HepG2 (cell line): Measurements from ENCODE around the gene SMIM14. TPM values are rescaled to one million over a fixed set of nuclear protein-coding genes. Genes with fewer than 3 reads are reported as not detected.

ENCODE experiments used
- HIVEP1 ChIP-seq: sonication (generic); formaldehyde crosslinking; IDR thresholded peaks from 2 replicates; pipeline ENCODE4 v1.4.0; 2020; ENCODE audit warnings: mild to moderate bottlenecking, missing genetic modification reagents
- HNRNPL ChIP-seq: fragments of 200-400 bp; formaldehyde crosslinking; IDR thresholded peaks from 2 replicates; pipeline ENCODE4 v1.6.1; 2017; ENCODE audit warnings: mild to moderate bottlenecking, low read depth, low read length
- MIER3 ChIP-seq: IDR thresholded peaks from 2 replicates; pipeline ENCODE4 v1.6.1; 2016; ENCODE audit warnings: missing compliant biosample characterization, borderline replicate concordance
- NCOR1 ChIP-seq: fragments of 200-600 bp; sonication (generic); IDR thresholded peaks from 2 replicates; pipeline ENCODE4 v1.7.0; 2017; ENCODE audit warnings: antibody characterized with exemption, low read length, borderline replicate concordance
- NR2F1 ChIP-seq, 2 experiments: fragments of 450-650 bp in 1 of 2; formaldehyde crosslinking in 1 of 2; IDR thresholded peaks; 2 replicates each; pipeline versions ENCODE4 v1.5.0 to v1.6.1; 2016 to 2020; ENCODE audit warnings: mild to moderate bottlenecking in 1 of 2, missing compliant biosample characterization in 1 of 2, missing genetic modification reagents in 1 of 2, moderate library complexity in 1 of 2
- RARG ChIP-seq: sonication (generic); formaldehyde crosslinking; IDR thresholded peaks from 2 replicates; pipeline ENCODE4 v1.4.0; 2020; ENCODE audit warnings: low read depth, mild to moderate bottlenecking, missing genetic modification reagents
- SIX4 ChIP-seq: sonication (generic); formaldehyde crosslinking; IDR thresholded peaks from 2 replicates; pipeline ENCODE4 v1.4.0; 2020; ENCODE audit warnings: missing genetic modification reagents
- SNRNP70 ChIP-seq: fragments of 200-400 bp; formaldehyde crosslinking; IDR thresholded peaks from 2 replicates; pipeline ENCODE4 v1.6.1; 2017; ENCODE audit warnings: mild to moderate bottlenecking, low read depth, low read length, moderate library complexity
- STAG1 ChIP-seq: sonication (generic); formaldehyde crosslinking; IDR thresholded peaks from 2 replicates; pipeline ENCODE4 v1.4.0; 2020; ENCODE audit warnings: missing genetic modification reagents
- ZNF264 ChIP-seq: sonication (generic); formaldehyde crosslinking; IDR thresholded peaks from 2 replicates; pipeline ENCODE4 v1.4.0; 2020; ENCODE audit warnings: missing genetic modification reagents
- ZNF34 ChIP-seq: sonication (generic); formaldehyde crosslinking; IDR thresholded peaks from 2 replicates; pipeline ENCODE4 v1.4.0; 2020; ENCODE audit warnings: mild to moderate bottlenecking, missing genetic modification reagents, borderline replicate concordance
- ZNF572 ChIP-seq: sonication (generic); formaldehyde crosslinking; IDR thresholded peaks from 2 replicates; pipeline ENCODE4 v1.5.1; 2020; ENCODE audit warnings: mild to moderate bottlenecking, missing genetic modification reagents
- ZNF580 ChIP-seq: IDR thresholded peaks from 2 replicates; pipeline ENCODE4 v1.6.1; 2016; ENCODE audit warnings: low read depth, borderline replicate concordance
- polyA plus RNA-seq, 8 experiments: library from polyadenylated mRNA; depleted of rRNA in 3 of 8; stranded (reverse) in 7 of 8; unstranded in 1 of 8; fragments of >200 nt; fragmentation: Illumina TruSeq in 4 of 8; extraction: Trizol in 4 of 8; gene quantifications; 2 replicates each; pipeline versions ENCODE4 v1.2.1 to v1.2.3, GENCODE V29; 2011 to 2016; ENCODE audit warnings: low read depth in 4 of 8, missing spikeins in 1 of 8, mixed read lengths in 1 of 8; ENCODE audit not compliant: insufficient read depth in 1 of 8
- total RNA-seq, 5 experiments: library from RNA; depleted of rRNA; stranded (reverse); fragments of >200 nt; fragmentation: Illumina TruSeq; extraction: Trizol; gene quantifications; 2 replicates each; pipeline ENCODE4 v1.2.3, GENCODE V29; 2016; ENCODE audit warnings: low read depth in 1 of 5
- TF ChIP-seq, protein P1 (sequence below): IDR thresholded peaks from 2 replicates; pipeline ENCODE4 v1.6.1; 2016; ENCODE audit warnings: low read depth, control low read depth
- TF ChIP-seq, protein P2 (sequence below): sonication (generic); formaldehyde crosslinking; IDR thresholded peaks from 2 replicates; pipeline ENCODE4 v1.4.0; 2020; ENCODE audit warnings: mild to moderate bottlenecking, missing genetic modification reagents
- TF ChIP-seq, protein P3 (sequence below): sonication (generic); formaldehyde crosslinking; IDR thresholded peaks from 2 replicates; pipeline ENCODE4 v1.4.0; 2020; ENCODE audit warnings: missing genetic modification reagents, borderline replicate concordance
- TF ChIP-seq, protein P4 (sequence below): sonication (generic); formaldehyde crosslinking; IDR thresholded peaks from 2 replicates; pipeline ENCODE4 v1.5.0; 2020; ENCODE audit warnings: mild to moderate bottlenecking, missing genetic modification reagents, moderate library complexity

SMIM14 gene
- total and polyA plus RNA-seq, 2 of the 13 experiments (the other 11 are each of a cell fraction or from before 2014, with no cell fraction given): 16.3 to 28.1 TPM

- TF ChIP-seq ZNF572 (CRISPR knock-in tag) (peak; percentile 71; the same call in 1 of the 2 replicates), ZNF264 (CRISPR knock-in tag) (peak; percentile 66; the same call in 1 of the 2 replicates), HIVEP1 (peak; percentile 54; the same call in 1 of the 2 replicates), NR2F1 (CRISPR knock-in tag; IDR thresholded peaks at IDR 0.05) (no peak), ZNF580 (peak; percentile 85; the same call in 1 of the 2 replicates), RARG (CRISPR knock-in tag) (no peak), SNRNP70 (no peak), HNRNPL (peak; percentile 32; the same call in 1 of the 2 replicates), ZNF34 (CRISPR knock-in tag) (no peak), NCOR1 (no peak; the same call in 1 of the 2 replicates), SIX4 (CRISPR knock-in tag) (no peak), STAG1 (no peak; the same call in 1 of the 2 replicates), MIER3 (CRISPR knock-in tag) (peak; percentile 80; the same call in 1 of the 2 replicates)
- TF ChIP-seq, protein P1, sequence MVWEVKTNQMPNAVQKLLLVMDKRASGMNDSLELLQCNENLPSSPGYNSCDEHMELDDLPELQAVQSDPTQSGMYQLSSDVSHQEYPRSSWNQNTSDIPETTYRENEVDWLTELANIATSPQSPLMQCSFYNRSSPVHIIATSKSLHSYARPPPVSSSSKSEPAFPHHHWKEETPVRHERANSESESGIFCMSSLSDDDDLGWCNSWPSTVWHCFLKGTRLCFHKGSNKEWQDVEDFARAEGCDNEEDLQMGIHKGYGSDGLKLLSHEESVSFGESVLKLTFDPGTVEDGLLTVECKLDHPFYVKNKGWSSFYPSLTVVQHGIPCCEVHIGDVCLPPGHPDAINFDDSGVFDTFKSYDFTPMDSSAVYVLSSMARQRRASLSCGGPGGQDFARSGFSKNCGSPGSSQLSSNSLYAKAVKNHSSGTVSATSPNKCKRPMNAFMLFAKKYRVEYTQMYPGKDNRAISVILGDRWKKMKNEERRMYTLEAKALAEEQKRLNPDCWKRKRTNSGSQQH (CRISPR knock-in tag): peak; percentile 18; the same call in 1 of the 2 replicates
- TF ChIP-seq, protein P2, sequence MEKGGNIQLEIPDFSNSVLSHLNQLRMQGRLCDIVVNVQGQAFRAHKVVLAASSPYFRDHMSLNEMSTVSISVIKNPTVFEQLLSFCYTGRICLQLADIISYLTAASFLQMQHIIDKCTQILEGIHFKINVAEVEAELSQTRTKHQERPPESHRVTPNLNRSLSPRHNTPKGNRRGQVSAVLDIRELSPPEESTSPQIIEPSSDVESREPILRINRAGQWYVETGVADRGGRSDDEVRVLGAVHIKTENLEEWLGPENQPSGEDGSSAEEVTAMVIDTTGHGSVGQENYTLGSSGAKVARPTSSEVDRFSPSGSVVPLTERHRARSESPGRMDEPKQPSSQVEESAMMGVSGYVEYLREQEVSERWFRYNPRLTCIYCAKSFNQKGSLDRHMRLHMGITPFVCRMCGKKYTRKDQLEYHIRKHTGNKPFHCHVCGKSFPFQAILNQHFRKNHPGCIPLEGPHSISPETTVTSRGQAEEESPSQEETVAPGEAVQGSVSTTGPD: peak; percentile 61; the same call in 1 of the 2 replicates
- TF ChIP-seq, protein P3, sequence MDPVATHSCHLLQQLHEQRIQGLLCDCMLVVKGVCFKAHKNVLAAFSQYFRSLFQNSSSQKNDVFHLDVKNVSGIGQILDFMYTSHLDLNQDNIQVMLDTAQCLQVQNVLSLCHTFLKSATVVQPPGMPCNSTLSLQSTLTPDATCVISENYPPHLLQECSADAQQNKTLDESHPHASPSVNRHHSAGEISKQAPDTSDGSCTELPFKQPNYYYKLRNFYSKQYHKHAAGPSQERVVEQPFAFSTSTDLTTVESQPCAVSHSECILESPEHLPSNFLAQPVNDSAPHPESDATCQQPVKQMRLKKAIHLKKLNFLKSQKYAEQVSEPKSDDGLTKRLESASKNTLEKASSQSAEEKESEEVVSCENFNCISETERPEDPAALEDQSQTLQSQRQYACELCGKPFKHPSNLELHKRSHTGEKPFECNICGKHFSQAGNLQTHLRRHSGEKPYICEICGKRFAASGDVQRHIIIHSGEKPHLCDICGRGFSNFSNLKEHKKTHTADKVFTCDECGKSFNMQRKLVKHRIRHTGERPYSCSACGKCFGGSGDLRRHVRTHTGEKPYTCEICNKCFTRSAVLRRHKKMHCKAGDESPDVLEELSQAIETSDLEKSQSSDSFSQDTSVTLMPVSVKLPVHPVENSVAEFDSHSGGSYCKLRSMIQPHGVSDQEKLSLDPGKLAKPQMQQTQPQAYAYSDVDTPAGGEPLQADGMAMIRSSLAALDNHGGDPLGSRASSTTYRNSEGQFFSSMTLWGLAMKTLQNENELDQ: no peak
- TF ChIP-seq, protein P4, sequence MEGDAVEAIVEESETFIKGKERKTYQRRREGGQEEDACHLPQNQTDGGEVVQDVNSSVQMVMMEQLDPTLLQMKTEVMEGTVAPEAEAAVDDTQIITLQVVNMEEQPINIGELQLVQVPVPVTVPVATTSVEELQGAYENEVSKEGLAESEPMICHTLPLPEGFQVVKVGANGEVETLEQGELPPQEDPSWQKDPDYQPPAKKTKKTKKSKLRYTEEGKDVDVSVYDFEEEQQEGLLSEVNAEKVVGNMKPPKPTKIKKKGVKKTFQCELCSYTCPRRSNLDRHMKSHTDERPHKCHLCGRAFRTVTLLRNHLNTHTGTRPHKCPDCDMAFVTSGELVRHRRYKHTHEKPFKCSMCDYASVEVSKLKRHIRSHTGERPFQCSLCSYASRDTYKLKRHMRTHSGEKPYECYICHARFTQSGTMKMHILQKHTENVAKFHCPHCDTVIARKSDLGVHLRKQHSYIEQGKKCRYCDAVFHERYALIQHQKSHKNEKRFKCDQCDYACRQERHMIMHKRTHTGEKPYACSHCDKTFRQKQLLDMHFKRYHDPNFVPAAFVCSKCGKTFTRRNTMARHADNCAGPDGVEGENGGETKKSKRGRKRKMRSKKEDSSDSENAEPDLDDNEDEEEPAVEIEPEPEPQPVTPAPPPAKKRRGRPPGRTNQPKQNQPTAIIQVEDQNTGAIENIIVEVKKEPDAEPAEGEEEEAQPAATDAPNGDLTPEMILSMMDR (CRISPR knock-in tag): peak; percentile 36
Measured at GRCh38 chr4:39638354-39639239, at the start of gene SMIM14 (continued).
